ENCODE measurements around the gene MTX2. TPM values are rescaled to one million over a fixed set of nuclear protein-coding genes. Genes with fewer than 3 reads are reported as not detected.

Gene MTX2
- total RNA-seq, 5 donors from 2014 or later (not counting 1 experiment from before 2014, with no cell fraction given) = 6.6 to 9.9 (median 9.4) TPM

DNA sequence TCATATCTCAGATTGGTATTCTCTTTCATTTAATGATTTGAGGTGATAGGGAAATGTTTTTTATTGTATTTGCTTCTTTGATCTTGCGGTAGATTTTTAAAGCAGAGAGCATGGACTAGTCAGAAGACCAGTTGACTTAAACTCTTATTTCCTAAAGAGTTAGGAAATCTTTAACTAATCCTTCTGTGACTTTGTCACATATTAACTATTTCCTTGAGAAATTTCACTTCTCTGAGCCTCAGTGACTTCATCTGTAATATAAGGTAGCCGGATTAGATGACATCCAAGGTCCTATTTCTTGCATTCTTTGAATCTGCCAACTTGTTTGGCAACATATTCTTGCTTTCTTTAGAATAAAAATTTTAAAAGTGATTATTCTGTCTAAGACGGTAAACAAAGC, 55.6 kb downstream of the MTX2 start:
- Histone ChIP-seq H3K27ac (ENCODE audit: low read length) (no peak overlapping the region), H3K27me3 (replicated peaks in 1 of 2; ENCODE audit: control insufficient read depth in 2 of 2, extremely low read depth in 1 of 2, insufficient read depth in 2 of 2, low read length in 1 of 2) (no peaks in the 10 kb centered on the region), H3K36me3 (ENCODE audit: control insufficient read depth in 2 of 2, extremely low read depth in 1 of 2, insufficient read depth in 1 of 2, low read length in 1 of 2) (peaks cover 0 to 2% of the 10 kb centered on the region in 2 donors), H3K4me1 (ENCODE audit: control insufficient read depth in 1 of 2, extremely low read depth in 1 of 2, insufficient read depth in 2 of 2, low read length in 2 of 2) (no peaks in the 10 kb centered on the region), H3K4me3 (ENCODE audit: control insufficient read depth in 1 of 2, extremely low read depth in 1 of 2, low read length in 1 of 2) (no peak overlapping the region), H3K9me3 (no peaks in the 10 kb centered on the region)
- H3K4me1 Mint-ChIP-seq = peaks cover 0 to 2% (median 0%) of the 10 kb centered on the region in 3 donors
- no CpG with 5 or more reads among the region's 3 CpGs for WGBS (ENCODE audit: insufficient coverage)
- H3K36me3 Mint-ChIP-seq = peaks cover 20% of the 10 kb centered on the region
- H3K4me3 Mint-ChIP-seq = no peak overlapping the region
- ATAC-seq (replicated peaks in 1 of 4) (no peak), DNase-seq (no peak)
- ChIA-PET POLR2A (no interaction called here), CTCF (no interaction called here)
- H3K9me3 Mint-ChIP-seq = no peaks in the 10 kb centered on the region
- no peaks in the 10 kb centered on the region for H3K27me3 Mint-ChIP-seq
- H3K27ac Mint-ChIP-seq = no peak overlapping the region

- CTCF ChIA-PET = no interaction called here
Measured at GRCh38 chr2:176325732-176326131, 56.5 kb downstream of the MTX2 start.

DNA sequence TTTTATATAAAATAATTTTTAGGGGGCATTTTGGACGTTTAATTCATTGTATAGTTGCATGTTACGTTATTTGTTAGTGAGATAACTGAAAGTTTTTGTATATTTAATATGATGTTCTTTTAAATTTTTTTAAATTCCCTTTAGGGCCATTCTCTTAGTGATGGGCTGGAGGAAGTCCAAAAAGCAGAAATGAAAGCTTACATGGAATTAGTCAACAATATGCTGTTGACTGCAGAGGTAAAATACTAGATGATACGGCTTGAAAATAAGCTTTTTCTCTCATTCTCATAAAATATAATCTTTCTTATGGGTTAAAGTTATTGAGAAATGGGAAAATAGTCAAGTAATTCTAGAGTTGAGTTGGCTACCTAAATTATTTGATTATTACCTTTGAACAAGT, 58.9 kb downstream of the MTX2 start:
- H3K9me3 ChIP-seq = no peaks in the 10 kb centered on the region
- Mint-ChIP-seq H3K9me3 (no peaks in the 10 kb centered on the region), H3K4me3 (no peak overlapping the region), H3K4me1 (no peaks in the 10 kb centered on the region), H3K27me3 (no peaks in the 10 kb centered on the region), H3K27ac (no peak overlapping the region), H3K36me3 (peaks cover 25% of the 10 kb centered on the region)
- no peaks in the 10 kb centered on the region for H3K4me1 ChIP-seq (ENCODE audit: control insufficient read depth in 1 of 2, extremely low read depth in 1 of 2, insufficient read depth in 2 of 2, low read length in 2 of 2)
- H3K4me3 ChIP-seq (ENCODE audit: control insufficient read depth in 1 of 2, extremely low read depth in 1 of 2, low read length in 1 of 2) = no peak overlapping the region
- H3K27me3 ChIP-seq (replicated peaks in 1 of 2; ENCODE audit: control insufficient read depth in 2 of 2, extremely low read depth in 1 of 2, insufficient read depth in 2 of 2, low read length in 1 of 2) = no peaks in the 10 kb centered on the region
- no peak overlapping the region for H3K27ac ChIP-seq (ENCODE audit: low read length)
- ChIA-PET POLR2A (no interaction called here), CTCF (interaction anchor here in 1 of 2 donors (0.9 kb wide), 1 partner anchor 127 kb away, joined by 3 read pairs; no protein-coding TSS in a partner anchor)
- no CpG with 5 or more reads among the region's 3 CpGs for WGBS (ENCODE audit: insufficient coverage)
- no peaks in the 10 kb centered on the region for H3K36me3 ChIP-seq (ENCODE audit: control insufficient read depth in 2 of 2, extremely low read depth in 1 of 2, insufficient read depth in 1 of 2, low read length in 1 of 2)
- no peak for DNase-seq
- ATAC-seq (replicated peaks in 1 of 4) = no peak

More at GRCh38 chr2:176325732-176326131, 56.5 kb downstream of the MTX2 start:
- H3K36me3 Mint-ChIP-seq = peaks cover 18% of the 10 kb centered on the region
- no peaks in the 10 kb centered on the region for H3K9me3 Mint-ChIP-seq
- H3K9me3 ChIP-seq = no peaks in the 10 kb centered on the region
- H3K27me3 Mint-ChIP-seq = no peaks in the 10 kb centered on the region
- H3K4me1 Mint-ChIP-seq = peaks cover 0 to 2% (median 0%) of the 10 kb centered on the region in 3 donors
- no peak overlapping the region for H3K4me3 ChIP-seq (ENCODE audit: control insufficient read depth in 1 of 2, extremely low read depth in 1 of 2, low read length in 1 of 2)
- H3K4me1 ChIP-seq (ENCODE audit: control insufficient read depth in 1 of 2, extremely low read depth in 1 of 2, insufficient read depth in 2 of 2, low read length in 2 of 2) = no peaks in the 10 kb centered on the region
- POLR2A ChIA-PET = no interaction called here
- H3K27ac Mint-ChIP-seq = no peak overlapping the region
- H3K4me3 Mint-ChIP-seq = no peak overlapping the region
- no CpG with 5 or more reads among the region's 1 CpG for WGBS (ENCODE audit: insufficient coverage)
- H3K27me3 ChIP-seq (replicated peaks in 1 of 2; ENCODE audit: control insufficient read depth in 2 of 2, extremely low read depth in 1 of 2, insufficient read depth in 2 of 2, low read length in 1 of 2) = no peaks in the 10 kb centered on the region
- DNase-seq (no peak), ATAC-seq (replicated peaks in 1 of 4) (no peak)
- peaks cover 0 to 2% of the 10 kb centered on the region in 2 donors for H3K36me3 ChIP-seq (ENCODE audit: control insufficient read depth in 2 of 2, extremely low read depth in 1 of 2, insufficient read depth in 1 of 2, low read length in 1 of 2)
- no peak overlapping the region for H3K27ac ChIP-seq (ENCODE audit: low read length)

DNA sequence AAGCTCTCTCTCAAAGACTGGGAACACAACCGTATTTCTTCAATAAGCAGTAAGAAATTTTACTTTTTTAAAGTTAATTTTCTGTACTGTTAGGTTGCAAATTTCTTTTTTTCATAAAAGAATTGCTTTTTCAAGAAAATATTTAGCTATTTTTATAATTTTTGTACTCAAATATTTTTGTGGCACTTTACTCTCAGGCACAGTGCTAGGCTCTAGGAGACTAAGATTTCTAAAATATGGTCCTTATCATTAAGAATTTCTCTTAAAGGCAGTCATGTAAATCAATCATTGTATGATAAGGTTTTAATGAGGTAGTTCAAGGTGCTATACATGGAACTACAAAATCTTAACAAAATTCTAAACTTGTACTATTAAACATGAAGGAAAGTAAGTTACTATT, 61.4 kb downstream of the MTX2 start:
- Mint-ChIP-seq H3K9me3 (no peaks in the 10 kb centered on the region), H3K27me3 (no peaks in the 10 kb centered on the region), H3K27ac (no peak overlapping the region), H3K36me3 (peaks cover 32% of the 10 kb centered on the region), H3K4me3 (no peak overlapping the region), H3K4me1 (no peaks in the 10 kb centered on the region)
- Histone ChIP-seq H3K36me3 (ENCODE audit: control insufficient read depth in 2 of 2, extremely low read depth in 1 of 2, insufficient read depth in 1 of 2, low read length in 1 of 2) (no peaks in the 10 kb centered on the region), H3K27ac (ENCODE audit: low read length) (no peak overlapping the region), H3K27me3 (replicated peaks in 1 of 2; ENCODE audit: control insufficient read depth in 2 of 2, extremely low read depth in 1 of 2, insufficient read depth in 2 of 2, low read length in 1 of 2) (no peaks in the 10 kb centered on the region), H3K4me1 (ENCODE audit: control insufficient read depth in 1 of 2, extremely low read depth in 1 of 2, insufficient read depth in 2 of 2, low read length in 2 of 2) (no peaks in the 10 kb centered on the region), H3K4me3 (ENCODE audit: control insufficient read depth in 1 of 2, extremely low read depth in 1 of 2, low read length in 1 of 2) (no peak overlapping the region), H3K9me3 (no peaks in the 10 kb centered on the region)
- ATAC-seq (replicated peaks in 1 of 4) (no peak), DNase-seq (no peak)
- POLR2A ChIA-PET = no interaction called here
- no CpG with 5 or more reads among the region's 1 CpG for WGBS (ENCODE audit: insufficient coverage)
- CTCF ChIA-PET = no interaction called here

DNA sequence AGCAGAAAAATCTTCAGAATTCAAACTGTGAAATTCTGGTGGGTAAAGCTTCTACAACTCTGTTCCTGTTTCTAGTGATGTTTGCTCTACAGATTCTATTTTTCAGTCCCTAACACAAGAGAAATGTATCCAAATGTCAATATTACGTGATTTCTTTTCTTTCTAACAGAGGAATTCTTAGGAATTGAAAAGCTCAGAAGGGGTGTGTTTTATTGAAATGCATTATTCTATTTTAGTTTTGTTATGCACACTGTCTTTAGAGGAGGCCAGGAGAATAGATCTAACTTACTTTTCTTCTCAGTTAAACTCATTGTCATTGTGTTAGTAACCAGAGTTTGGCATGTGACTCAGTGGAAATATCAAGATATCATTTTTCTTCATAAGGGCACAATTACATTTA, 62.4 kb downstream of the MTX2 start:
- H3K27me3 ChIP-seq (replicated peaks in 1 of 2; ENCODE audit: control insufficient read depth in 2 of 2, extremely low read depth in 1 of 2, insufficient read depth in 2 of 2, low read length in 1 of 2) = no peaks in the 10 kb centered on the region
- no peak overlapping the region for H3K4me3 ChIP-seq (ENCODE audit: control insufficient read depth in 1 of 2, extremely low read depth in 1 of 2, low read length in 1 of 2)
- Mint-ChIP-seq H3K4me1 (no peaks in the 10 kb centered on the region), H3K36me3 (peaks cover 32% of the 10 kb centered on the region), H3K27ac (no peak overlapping the region), H3K9me3 (no peaks in the 10 kb centered on the region), H3K27me3 (no peaks in the 10 kb centered on the region), H3K4me3 (no peak overlapping the region)
- peaks cover 0 to 3% of the 10 kb centered on the region in 2 donors for H3K36me3 ChIP-seq (ENCODE audit: control insufficient read depth in 2 of 2, extremely low read depth in 1 of 2, insufficient read depth in 1 of 2, low read length in 1 of 2)
- no peaks in the 10 kb centered on the region for H3K4me1 ChIP-seq (ENCODE audit: control insufficient read depth in 1 of 2, extremely low read depth in 1 of 2, insufficient read depth in 2 of 2, low read length in 2 of 2)
- DNase-seq (no peak), ATAC-seq (replicated peaks in 1 of 4) (no peak)
- CTCF ChIA-PET = no interaction called here
- no peak overlapping the region for H3K27ac ChIP-seq (ENCODE audit: low read length)
- H3K9me3 ChIP-seq = no peaks in the 10 kb centered on the region
- POLR2A ChIA-PET = interaction anchor here in 1 of 2 donors (0.6 kb wide), 1 partner anchor 53 kb away, joined by 4 read pairs; no protein-coding TSS in a partner anchor
- no CpG with 5 or more reads among the region's 1 CpG for WGBS (ENCODE audit: insufficient coverage)

DNA sequence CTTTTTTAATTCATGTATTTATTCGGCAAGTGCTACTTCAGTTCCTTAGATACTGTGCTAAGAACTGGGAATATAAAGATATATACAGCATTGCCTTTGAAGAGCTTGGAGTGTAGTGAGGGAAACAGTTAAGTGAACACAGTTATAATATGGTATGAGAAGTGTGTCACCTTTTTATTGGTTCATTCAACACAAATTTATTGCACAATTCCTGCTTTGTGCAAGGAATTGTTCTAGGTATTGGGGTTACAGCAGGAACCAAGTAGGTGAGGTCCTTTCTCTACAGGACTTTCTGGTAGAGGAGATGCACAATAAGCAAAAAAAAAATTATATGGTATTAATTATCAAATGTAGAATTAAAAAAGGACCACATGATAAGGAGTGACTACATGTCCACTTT, 65.5 kb downstream of the MTX2 start:
- Histone ChIP-seq H3K27me3 (replicated peaks in 1 of 2; ENCODE audit: control insufficient read depth in 2 of 2, extremely low read depth in 1 of 2, insufficient read depth in 2 of 2, low read length in 1 of 2) (no peaks in the 10 kb centered on the region), H3K9me3 (no peaks in the 10 kb centered on the region), H3K36me3 (ENCODE audit: control insufficient read depth in 2 of 2, extremely low read depth in 1 of 2, insufficient read depth in 1 of 2, low read length in 1 of 2) (peaks cover 0 to 5% of the 10 kb centered on the region in 2 donors), H3K27ac (ENCODE audit: low read length) (no peak overlapping the region), H3K4me3 (ENCODE audit: control insufficient read depth in 1 of 2, extremely low read depth in 1 of 2, low read length in 1 of 2) (no peak overlapping the region), H3K4me1 (ENCODE audit: control insufficient read depth in 1 of 2, extremely low read depth in 1 of 2, insufficient read depth in 2 of 2, low read length in 2 of 2) (no peaks in the 10 kb centered on the region)
- Mint-ChIP-seq H3K4me1 (no peaks in the 10 kb centered on the region), H3K9me3 (no peaks in the 10 kb centered on the region), H3K36me3 (peaks cover 38% of the 10 kb centered on the region), H3K27me3 (no peaks in the 10 kb centered on the region), H3K27ac (no peak overlapping the region), H3K4me3 (no peak overlapping the region)
- ChIA-PET POLR2A (no interaction called here), CTCF (no interaction called here)
- ATAC-seq (replicated peaks in 1 of 4) (no peak), DNase-seq (no peak)
- WGBS (ENCODE audit: insufficient coverage) = no CpG with 5 or more reads among the region's 1 CpG

DNA sequence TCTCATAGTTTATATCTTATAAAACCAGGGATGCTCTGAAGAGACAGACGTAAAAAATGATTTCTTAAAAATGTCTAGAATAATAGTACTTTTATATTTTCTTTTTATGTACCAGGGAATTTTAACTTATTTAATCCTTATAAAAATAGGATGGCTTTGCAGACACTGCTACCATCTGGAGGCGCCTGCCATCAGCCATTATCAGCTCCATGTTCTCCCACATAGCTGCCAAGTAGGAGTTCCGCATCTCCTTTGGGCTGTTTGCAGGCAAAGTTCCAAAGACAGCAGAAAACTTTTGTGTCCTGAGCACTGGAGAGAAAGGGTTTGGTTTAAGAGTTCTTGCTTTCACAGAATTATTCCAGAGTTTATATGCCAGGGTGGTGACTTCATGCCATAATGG, 69.2 kb downstream of the MTX2 start:
- ChIA-PET POLR2A (no interaction called here), CTCF (interaction anchor here in 1 of 2 donors (0.6 kb wide), 1 partner anchor 318 kb away, joined by 3 read pairs; no protein-coding TSS in a partner anchor)
- H3K36me3 Mint-ChIP-seq = peaks cover 23% of the 10 kb centered on the region
- DNase-seq (no peak), ATAC-seq (replicated peaks in 1 of 4) (no peak)
- Histone ChIP-seq H3K4me3 (ENCODE audit: control insufficient read depth in 1 of 2, extremely low read depth in 1 of 2, low read length in 1 of 2) (no peak overlapping the region), H3K27ac (ENCODE audit: low read length) (no peak overlapping the region), H3K27me3 (replicated peaks in 1 of 2; ENCODE audit: control insufficient read depth in 2 of 2, extremely low read depth in 1 of 2, insufficient read depth in 2 of 2, low read length in 1 of 2) (no peaks in the 10 kb centered on the region), H3K9me3 (no peaks in the 10 kb centered on the region), H3K4me1 (ENCODE audit: control insufficient read depth in 1 of 2, extremely low read depth in 1 of 2, insufficient read depth in 2 of 2, low read length in 2 of 2) (no peaks in the 10 kb centered on the region), H3K36me3 (ENCODE audit: control insufficient read depth in 2 of 2, extremely low read depth in 1 of 2, insufficient read depth in 1 of 2, low read length in 1 of 2) (peaks cover 0 to 5% of the 10 kb centered on the region in 2 donors)
- H3K4me3 Mint-ChIP-seq = no peak overlapping the region
- no peaks in the 10 kb centered on the region for H3K27me3 Mint-ChIP-seq
- H3K9me3 Mint-ChIP-seq = no peaks in the 10 kb centered on the region
- H3K4me1 Mint-ChIP-seq = no peaks in the 10 kb centered on the region
- H3K27ac Mint-ChIP-seq = no peak overlapping the region
- WGBS (ENCODE audit: insufficient coverage) = no CpG with 5 or more reads among the region's 3 CpGs

Measured in T-cell (primary cell).